ENCODE results near the gene IRX5.

The IRX5 gene

DNA sequence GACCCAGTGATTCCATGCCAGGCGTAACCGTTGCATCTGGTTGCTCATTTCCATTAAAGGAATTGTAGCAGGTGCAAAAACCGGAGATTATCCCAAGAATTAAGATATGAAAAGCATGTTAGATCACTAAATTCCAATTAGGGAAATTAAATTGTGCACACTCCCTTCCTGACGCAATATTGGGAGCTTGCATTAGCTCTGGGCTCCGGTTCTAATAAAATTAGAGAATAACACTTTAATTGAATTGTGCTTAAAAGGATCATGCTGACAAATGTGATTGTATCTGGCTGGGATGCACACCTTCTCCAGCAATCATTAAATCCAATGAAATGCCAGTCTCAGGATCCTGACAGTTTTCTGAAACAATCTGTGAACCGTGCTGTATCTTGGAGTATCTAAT, 38.1 kb downstream of the IRX5 start:
- TF ChIP-seq, protein P1, sequence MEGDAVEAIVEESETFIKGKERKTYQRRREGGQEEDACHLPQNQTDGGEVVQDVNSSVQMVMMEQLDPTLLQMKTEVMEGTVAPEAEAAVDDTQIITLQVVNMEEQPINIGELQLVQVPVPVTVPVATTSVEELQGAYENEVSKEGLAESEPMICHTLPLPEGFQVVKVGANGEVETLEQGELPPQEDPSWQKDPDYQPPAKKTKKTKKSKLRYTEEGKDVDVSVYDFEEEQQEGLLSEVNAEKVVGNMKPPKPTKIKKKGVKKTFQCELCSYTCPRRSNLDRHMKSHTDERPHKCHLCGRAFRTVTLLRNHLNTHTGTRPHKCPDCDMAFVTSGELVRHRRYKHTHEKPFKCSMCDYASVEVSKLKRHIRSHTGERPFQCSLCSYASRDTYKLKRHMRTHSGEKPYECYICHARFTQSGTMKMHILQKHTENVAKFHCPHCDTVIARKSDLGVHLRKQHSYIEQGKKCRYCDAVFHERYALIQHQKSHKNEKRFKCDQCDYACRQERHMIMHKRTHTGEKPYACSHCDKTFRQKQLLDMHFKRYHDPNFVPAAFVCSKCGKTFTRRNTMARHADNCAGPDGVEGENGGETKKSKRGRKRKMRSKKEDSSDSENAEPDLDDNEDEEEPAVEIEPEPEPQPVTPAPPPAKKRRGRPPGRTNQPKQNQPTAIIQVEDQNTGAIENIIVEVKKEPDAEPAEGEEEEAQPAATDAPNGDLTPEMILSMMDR (IDR thresholded peaks at IDR 0.05; ENCODE audit: control extremely low read depth, extremely low read depth, low read depth, missing control alignments), result no peak
- ChIA-PET POLR2A (interaction anchor here (0.5 kb wide), 1 partner anchor 113 kb away, joined by 3 read pairs; no protein-coding TSS in a partner anchor), CTCF (no interaction called here)
- no peak for DNase-seq (ENCODE audit: extremely low spot score)

DNA sequence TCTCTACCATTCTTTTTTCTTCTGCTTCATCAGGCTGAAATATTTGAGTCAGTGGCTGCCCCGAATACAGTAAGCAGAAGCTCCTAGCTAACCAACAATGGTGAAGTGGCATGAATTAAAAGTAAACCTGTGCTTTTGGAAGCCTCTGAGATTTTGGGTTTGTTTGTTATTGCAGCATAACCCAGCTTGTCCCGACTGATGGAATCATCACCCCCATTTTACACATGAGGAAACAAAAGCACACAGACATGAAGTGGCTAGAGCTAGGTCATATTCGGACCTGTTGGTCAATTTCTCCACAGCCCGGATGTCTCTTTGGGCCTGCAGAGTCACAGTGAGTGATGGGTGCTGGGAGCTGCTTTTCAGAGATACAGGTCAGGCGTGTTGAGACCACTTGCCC, 39.4 kb downstream of the IRX5 start:
- no peak for DNase-seq (ENCODE audit: extremely low spot score)
- CTCF ChIA-PET, result interaction anchor here (1.1 kb wide), 1 partner anchor 12 kb away, joined by 3 read pairs; no protein-coding TSS in a partner anchor
- POLR2A ChIA-PET, result no interaction called here
- TF ChIP-seq, protein P1 (IDR thresholded peaks at IDR 0.05; ENCODE audit: control extremely low read depth, extremely low read depth, low read depth, missing control alignments), result no peak

DNA sequence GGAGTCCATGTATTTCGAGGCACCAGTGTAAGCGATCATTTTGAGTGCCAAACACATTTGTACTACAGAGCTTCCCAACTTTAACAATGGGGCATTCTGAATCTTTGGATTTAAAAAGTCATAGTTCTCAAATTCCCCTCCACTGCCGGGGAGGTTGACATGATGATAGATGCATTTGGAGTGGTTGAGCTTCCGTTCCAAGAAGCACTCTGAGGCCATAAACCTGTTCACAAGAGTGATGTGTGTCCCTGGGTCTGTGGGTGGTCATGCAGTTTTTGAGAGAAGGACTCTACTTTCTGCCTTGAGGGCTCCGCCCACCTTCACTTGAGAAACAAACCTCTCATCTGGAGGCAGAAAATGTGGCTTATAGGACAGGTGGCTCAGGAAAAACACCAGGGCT, 43.7 kb downstream of the IRX5 start:
- ChIA-PET CTCF (no interaction called here), POLR2A (no interaction called here)
- TF ChIP-seq, protein P1 (IDR thresholded peaks at IDR 0.05; ENCODE audit: control extremely low read depth, extremely low read depth, low read depth, missing control alignments), result no peak
- DNase-seq (ENCODE audit: extremely low spot score), result no peak

DNA sequence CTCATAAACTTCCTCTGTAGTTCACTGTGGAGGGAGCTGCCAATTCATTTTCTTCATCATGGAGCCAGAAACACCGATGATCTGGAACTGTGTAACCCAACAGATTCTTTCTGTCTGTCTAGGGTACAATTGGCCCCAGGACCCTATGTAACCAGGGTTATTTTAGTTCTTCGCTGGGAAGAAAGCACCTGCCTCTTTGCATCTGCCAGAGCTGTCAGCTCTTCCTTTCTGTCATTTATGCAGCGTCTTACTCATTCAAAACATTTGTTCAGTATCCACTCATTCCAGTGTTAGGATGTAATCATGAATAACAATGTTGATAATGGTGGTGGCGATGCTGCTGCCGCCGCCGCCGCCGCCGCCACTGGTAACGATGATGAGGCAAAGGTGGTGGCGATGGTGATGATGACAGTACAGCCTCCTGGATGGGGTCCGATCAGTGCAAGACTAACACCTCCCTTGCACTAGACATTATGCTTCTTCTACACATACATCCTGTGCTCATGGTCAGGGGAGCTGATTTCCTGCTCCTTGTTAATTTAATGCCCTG, 46.1 kb downstream of the IRX5 start:
- POLR2A ChIA-PET, result no interaction called here
- DNase-seq (ENCODE audit: extremely low spot score), result no peak
- CTCF ChIA-PET, result no interaction called here
- TF ChIP-seq, protein P1 (IDR thresholded peaks at IDR 0.05; ENCODE audit: control extremely low read depth, extremely low read depth, low read depth, missing control alignments), result no peak

DNA sequence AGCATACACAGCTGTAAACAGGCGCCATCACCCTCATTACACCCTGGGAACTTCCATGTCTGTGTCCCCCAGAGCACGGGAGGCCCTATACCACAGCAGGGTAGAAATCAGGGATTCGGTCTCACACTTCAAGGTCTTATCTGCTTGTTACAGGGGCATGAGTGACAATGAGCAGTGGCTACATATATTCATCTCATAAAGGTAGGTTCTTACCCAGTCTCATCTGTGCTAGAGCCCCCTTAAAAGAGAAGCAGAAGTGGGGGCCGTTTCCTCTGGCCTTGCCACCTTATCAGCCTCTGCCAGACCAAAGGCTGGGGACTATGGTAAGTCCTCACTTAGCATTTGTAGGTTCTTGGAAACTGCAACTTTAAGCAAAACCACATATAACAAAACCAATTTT, 46.5 kb downstream of the IRX5 start:
- CTCF ChIA-PET, result no interaction called here
- DNase-seq (ENCODE audit: extremely low spot score), result no peak
- TF ChIP-seq, protein P1 (IDR thresholded peaks at IDR 0.05; ENCODE audit: control extremely low read depth, extremely low read depth, low read depth, missing control alignments), result no peak
- POLR2A ChIA-PET, result no interaction called here

DNA sequence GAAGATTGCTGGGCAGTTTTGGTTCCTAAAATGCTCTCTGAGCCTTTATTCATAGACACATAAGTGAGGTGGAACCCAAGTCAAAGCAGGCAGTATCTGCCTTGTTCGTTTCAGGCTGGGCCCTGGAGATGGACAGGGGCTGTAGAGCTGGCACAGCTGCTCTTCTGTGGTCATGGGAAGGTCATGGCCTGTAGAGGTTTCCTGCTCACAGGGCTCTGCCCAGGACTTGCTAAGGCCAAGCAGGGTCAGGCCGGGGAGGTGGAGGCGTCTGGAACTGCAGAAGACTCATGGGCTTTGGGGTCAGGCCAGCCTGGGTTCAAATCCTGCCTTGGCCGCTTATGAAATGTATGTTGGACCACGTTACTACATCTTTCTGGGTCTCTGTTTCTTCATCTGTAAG, 50.2 kb downstream of the IRX5 start:
- no peak for DNase-seq (ENCODE audit: extremely low spot score)
- POLR2A ChIA-PET, result no interaction called here
- TF ChIP-seq, protein P1 (IDR thresholded peaks at IDR 0.05; ENCODE audit: control extremely low read depth, extremely low read depth, low read depth, missing control alignments), result no peak
- CTCF ChIA-PET, result interaction anchor here (1.0 kb wide), 1 partner anchor 11 kb away, joined by 3 read pairs; no protein-coding TSS in a partner anchor
